ENCODE data around the gene ARL4C. TPM values are rescaled to one million over a fixed set of nuclear protein-coding genes. Genes with fewer than 3 reads are reported as not detected.

Gene ARL4C
- total RNA-seq, 1 experiment from 2014 or later, result 21.0 TPM

- H3K27me3 Mint-ChIP-seq (ENCODE audit: unreplicated experiment), result peaks cover 20% of the 10 kb centered on the region
- H3K4me3 Mint-ChIP-seq (ENCODE audit: low read depth, unreplicated experiment), result no peak overlapping the region
- no peak for TF ChIP-seq CTCF (IDR thresholded peaks at IDR 0.05; ENCODE audit: unreplicated experiment)
- H3K36me3 Mint-ChIP-seq (ENCODE audit: insufficient read depth, unreplicated experiment), result no peaks in the 10 kb centered on the region
- CTCF ChIA-PET, result interaction anchor here (1.0 kb wide), 1 partner anchor 604 kb away, joined by 3 read pairs; no protein-coding TSS in a partner anchor
- no peaks in the 10 kb centered on the region for H3K4me1 Mint-ChIP-seq (ENCODE audit: low read depth, unreplicated experiment)
- no peaks in the 10 kb centered on the region for H3K9me3 Mint-ChIP-seq (ENCODE audit: low read depth, unreplicated experiment)
- H3K27ac Mint-ChIP-seq (ENCODE audit: unreplicated experiment), result no peak overlapping the region
- no peak for DNase-seq
- BruUV-seq (replicated peaks), result no TSS peak
- intact Hi-C loops (cut with micrococcal nuclease; ENCODE audit: unreplicated experiment), result no loop called here
Measured at GRCh38 chr2:234512884-234513669, 16.2 kb upstream of the ARL4C start.

- no peaks in the 10 kb centered on the region for H3K36me3 Mint-ChIP-seq (ENCODE audit: insufficient read depth, unreplicated experiment)
- H3K27ac Mint-ChIP-seq (ENCODE audit: unreplicated experiment), result no peak overlapping the region
- no peak overlapping the region for H3K4me3 Mint-ChIP-seq (ENCODE audit: low read depth, unreplicated experiment)
- no peak for TF ChIP-seq CTCF (IDR thresholded peaks at IDR 0.05; ENCODE audit: unreplicated experiment)
- no peak for DNase-seq
- intact Hi-C loops (cut with micrococcal nuclease; ENCODE audit: unreplicated experiment), result loop anchor here (5.0 kb wide), 2 partner anchors 246 to 646 kb away; no protein-coding TSS in a partner anchor
- peaks cover 25% of the 10 kb centered on the region for H3K4me1 Mint-ChIP-seq (ENCODE audit: low read depth, unreplicated experiment)
- H3K27me3 Mint-ChIP-seq (ENCODE audit: unreplicated experiment), result no peaks in the 10 kb centered on the region
- CTCF ChIA-PET, result interaction anchor here (1.1 to 1.4 kb wide), 3 partner anchors 81 to 244 kb away, joined by 3 read pairs; no protein-coding TSS in a partner anchor
- H3K9me3 Mint-ChIP-seq (ENCODE audit: low read depth, unreplicated experiment), result no peaks in the 10 kb centered on the region
- no TSS peak for BruUV-seq (replicated peaks)
Measured at GRCh38 chr2:234502919-234503285, 6.0 kb upstream of the ARL4C start.

- peak; percentile 24 for DNase-seq
- Mint-ChIP-seq H3K4me1 (ENCODE audit: low read depth, unreplicated experiment) (peaks cover 25% of the 10 kb centered on the region), H3K36me3 (ENCODE audit: insufficient read depth, unreplicated experiment) (no peaks in the 10 kb centered on the region), H3K27ac (ENCODE audit: unreplicated experiment) (no peak overlapping the region), H3K27me3 (ENCODE audit: unreplicated experiment) (no peaks in the 10 kb centered on the region), H3K9me3 (ENCODE audit: low read depth, unreplicated experiment) (no peaks in the 10 kb centered on the region), H3K4me3 (ENCODE audit: low read depth, unreplicated experiment) (no peak overlapping the region)
- CTCF ChIA-PET, result interaction anchor here (0.6 to 1.4 kb wide), 6 partner anchors 80 to 565 kb away, joined by 3 to 6 read pairs (median 3); no protein-coding TSS in a partner anchor
- intact Hi-C loops (cut with micrococcal nuclease; ENCODE audit: unreplicated experiment), result loop anchor here (5.0 kb wide), 2 partner anchors 245 to 645 kb away; no protein-coding TSS in a partner anchor
- BruUV-seq (replicated peaks), result no TSS peak
- TF ChIP-seq CTCF (IDR thresholded peaks at IDR 0.05; ENCODE audit: unreplicated experiment), result no peak
Measured at GRCh38 chr2:234502285-234502918, 5.5 kb upstream of the ARL4C start.

GRCh38 chr2:234500394-234501006, 3.6 kb upstream of the ARL4C start:
- H3K4me3 Mint-ChIP-seq (ENCODE audit: low read depth, unreplicated experiment), result no peak overlapping the region

More at GRCh38 chr2:234500394-234501006, 3.6 kb upstream of the ARL4C start:
- Mint-ChIP-seq H3K36me3 (ENCODE audit: insufficient read depth, unreplicated experiment) (peaks cover 16% of the 10 kb centered on the region), H3K4me1 (ENCODE audit: low read depth, unreplicated experiment) (peaks cover 32% of the 10 kb centered on the region), H3K9me3 (ENCODE audit: low read depth, unreplicated experiment) (no peaks in the 10 kb centered on the region), H3K27ac (ENCODE audit: unreplicated experiment) (no peak overlapping the region), H3K27me3 (ENCODE audit: unreplicated experiment) (no peaks in the 10 kb centered on the region)
- BruUV-seq (replicated peaks), result no TSS peak
- intact Hi-C loops (cut with micrococcal nuclease; ENCODE audit: unreplicated experiment), result loop anchor here (1.0 to 5.0 kb wide), 4 partner anchors 243 to 643 kb away; no protein-coding TSS in a partner anchor
- CTCF ChIA-PET, result interaction anchor here (0.5 to 1.6 kb wide), 4 partner anchors 363 to 536 kb away, joined by 3 to 6 read pairs (median 4); no protein-coding TSS in a partner anchor
- TF ChIP-seq CTCF (IDR thresholded peaks at IDR 0.05; ENCODE audit: unreplicated experiment), result peak; percentile 42
- peak; percentile 42 for DNase-seq
